ENCODE data around the gene ZNF236. TPM values are rescaled to one million over a fixed set of nuclear protein-coding genes. Genes with fewer than 3 reads are reported as not detected.
A peak's percentile ranks its signal among the peaks of the same experiment; 100 is the strongest.
"Not testable (repeated sequence)": the region's sequence is repeated elsewhere in the genome, so short reads cannot be mapped to it uniquely, and the experiment has no call there.

ZNF236 gene
- 6.3 and 10.4 TPM in 2 replicates for total RNA-seq
- 4.3 TPM for polyA plus RNA-seq (2012)

DNA sequence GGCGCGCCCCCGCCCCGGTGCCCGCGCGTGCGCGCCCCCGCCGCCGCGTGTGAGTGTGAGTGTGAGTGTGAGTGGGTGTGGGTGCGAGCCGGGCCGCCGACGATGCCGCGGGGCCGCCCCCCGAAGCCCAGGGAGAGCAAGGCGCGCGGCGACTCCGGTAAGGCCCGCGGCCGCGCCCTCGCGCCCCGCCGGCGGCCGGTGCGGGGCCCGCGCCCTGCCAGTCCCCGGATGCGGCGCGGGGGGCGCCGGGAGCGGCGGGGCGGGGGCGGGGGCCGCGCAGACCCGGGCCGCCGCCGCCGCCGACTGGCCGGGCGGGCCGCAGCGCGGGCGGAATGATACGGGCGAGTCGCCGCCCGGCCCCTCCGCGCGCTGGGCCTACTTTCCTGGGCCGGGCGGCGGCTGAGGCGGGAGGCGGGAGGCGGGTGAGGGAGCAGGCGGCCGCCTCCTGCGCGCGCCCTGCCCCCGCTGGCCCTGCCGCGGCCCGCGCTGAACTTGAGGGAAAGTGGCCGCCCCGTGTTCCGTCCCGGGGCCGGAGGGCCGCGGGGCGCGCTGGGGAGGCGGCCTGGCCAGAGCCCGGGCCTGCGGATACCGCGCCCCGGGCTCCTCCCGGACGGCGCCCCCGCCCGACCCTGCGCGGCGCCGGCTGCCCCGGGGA is at the start of gene ZNF236:
Gene ZNF236, plus strand, starts transcription at position 52 of the 655 bp plus-strand sequence. Its CDS starts 51 bp downstream, at position 103.
- DNase-seq (ENCODE audit: low read depth), result peak; percentile 72

DNA sequence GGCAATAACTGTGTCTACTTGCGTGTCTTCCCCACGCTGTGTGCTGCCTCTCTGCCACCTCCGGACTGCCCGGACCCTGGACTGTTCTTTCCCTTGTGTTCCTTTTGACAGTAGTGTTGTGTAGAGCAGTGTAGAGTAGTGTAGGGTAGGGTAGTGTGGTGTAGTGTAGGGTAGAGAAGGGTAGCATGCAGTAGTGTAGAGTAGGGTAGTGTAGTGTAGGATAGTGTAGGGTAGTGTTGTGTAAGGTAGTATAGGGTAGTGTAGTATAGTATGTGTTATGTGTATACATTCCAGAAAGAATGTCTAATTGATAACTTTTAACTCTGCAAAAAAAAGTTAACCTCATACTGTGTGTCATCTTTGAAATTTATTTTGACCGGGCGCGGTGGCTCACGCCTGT is 49.7 kb upstream of the ZNF236 start:
- no peak for DNase-seq (ENCODE audit: low read depth)

- not testable (repeated sequence) for DNase-seq (ENCODE audit: low read depth)
These were observed 45.3 kb upstream of the ZNF236 start for GRCh38 chr18:76777036-76777435.

GRCh38 chr18:76783786-76784484 is 38.4 kb upstream of the ZNF236 start:
- DNase-seq (ENCODE audit: low read depth), result no peak

DNA sequence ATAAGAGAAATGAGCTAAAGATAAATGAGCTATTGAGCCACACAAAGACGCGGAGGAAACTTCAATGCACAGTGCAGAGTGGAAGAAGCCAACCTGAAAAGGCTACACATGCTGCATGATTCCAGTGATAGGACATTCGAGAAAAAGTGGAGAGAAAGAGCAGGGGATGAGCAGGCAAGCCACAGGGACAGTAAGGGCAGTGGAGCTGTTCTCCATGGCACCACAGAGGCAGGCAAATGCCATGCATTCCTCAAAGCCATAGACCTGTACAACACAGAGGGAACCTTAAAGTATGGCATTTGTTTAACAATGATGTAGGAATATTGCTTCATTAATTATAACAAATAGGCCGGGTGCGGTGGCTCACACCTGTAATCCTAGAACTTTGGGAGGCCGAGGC is 36.5 kb upstream of the ZNF236 start:
- DNase-seq (ENCODE audit: low read depth), result no peak

DNA sequence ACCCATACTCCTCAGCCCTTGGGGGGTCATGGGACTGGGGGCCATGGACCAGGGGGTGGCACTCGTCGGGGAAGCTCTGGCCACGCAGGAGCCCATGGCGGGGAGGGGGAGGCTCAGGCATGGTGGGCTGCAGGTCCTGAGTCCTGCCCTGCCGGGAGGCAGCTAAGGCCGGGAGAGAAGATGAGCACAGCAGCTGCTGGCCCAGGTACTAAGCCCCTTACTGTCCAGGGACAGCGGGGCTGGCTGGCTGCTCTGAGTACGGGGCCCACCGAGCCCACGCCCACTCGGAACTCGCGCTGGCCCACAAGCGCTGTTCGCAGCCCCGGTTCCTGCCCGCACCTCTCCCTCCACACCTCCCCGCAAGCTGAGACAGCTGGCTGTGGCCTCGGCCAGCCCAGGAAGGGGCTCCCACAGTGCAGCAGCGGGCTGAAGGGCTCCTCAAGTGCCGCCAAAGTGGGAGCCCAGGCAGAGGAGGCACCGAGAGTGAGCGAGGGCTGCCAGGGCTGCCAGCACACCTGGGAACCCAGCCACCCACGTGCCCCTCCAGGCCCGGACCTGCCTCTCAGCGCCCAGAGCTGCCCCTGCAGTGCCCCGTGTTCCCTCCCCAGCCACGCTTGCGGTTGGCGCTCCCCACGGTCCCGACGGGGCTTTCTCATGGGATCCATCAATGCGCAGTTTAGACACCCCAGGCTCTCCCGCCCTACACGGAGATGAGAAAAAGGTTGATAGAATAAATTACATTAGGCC is 33.6 kb upstream of the ZNF236 start:
- no peak for DNase-seq (ENCODE audit: low read depth)

DNA sequence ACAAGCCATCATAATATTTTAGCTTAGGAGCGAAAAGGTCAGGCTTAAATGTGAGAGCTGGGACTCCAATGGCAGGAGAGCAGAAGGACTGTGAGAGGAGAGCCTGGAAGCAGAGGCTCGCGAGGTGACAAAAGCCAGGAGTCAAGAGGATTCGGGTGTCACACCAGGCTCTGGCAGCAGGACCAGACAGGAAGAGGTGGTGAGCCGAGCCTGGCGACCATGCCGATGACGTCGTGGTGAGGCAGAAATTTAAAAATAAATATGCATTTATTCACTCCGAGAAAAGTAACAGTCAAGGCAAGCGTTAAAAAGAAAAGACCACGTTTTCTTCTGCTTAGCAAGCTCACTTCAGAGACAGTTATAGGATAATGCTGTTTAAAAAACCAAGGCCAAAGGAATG is 31.3 kb upstream of the ZNF236 start:
- no peak for DNase-seq (ENCODE audit: low read depth)

- no peak for DNase-seq (ENCODE audit: low read depth)
These were observed 30.7 kb upstream of the ZNF236 start for GRCh38 chr18:76791642-76792041.

GRCh38 chr18:76794326-76794725 is 28.0 kb upstream of the ZNF236 start:
- DNase-seq (ENCODE audit: low read depth), result no peak

GRCh38 chr18:76801567-76802505 is 20.5 kb upstream of the ZNF236 start:
- peak; percentile 37 for DNase-seq (ENCODE audit: low read depth)

DNA sequence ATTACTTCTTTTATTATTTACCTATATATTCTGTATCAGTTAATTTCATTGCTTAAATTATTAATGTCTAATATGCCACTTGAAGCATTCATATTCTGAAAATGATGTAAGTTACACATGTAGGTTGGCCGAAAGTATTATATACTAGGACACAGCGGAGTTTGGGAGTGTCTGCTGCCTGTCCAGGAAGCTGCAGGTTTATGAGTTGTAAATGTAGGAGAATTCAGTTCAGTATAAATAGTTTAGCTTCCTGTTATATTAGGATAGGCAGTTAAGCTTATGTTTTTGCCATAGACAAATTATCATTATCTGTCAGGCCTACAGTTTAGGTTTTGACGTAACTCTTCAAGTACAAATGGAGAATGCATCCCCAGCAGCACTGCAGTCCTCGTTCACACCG is 18.9 kb upstream of the ZNF236 start:
- DNase-seq (ENCODE audit: low read depth), result no peak

GRCh38 chr18:76803814-76804213 is 18.5 kb upstream of the ZNF236 start:
- DNase-seq (ENCODE audit: low read depth), result peak; percentile 68

GRCh38 chr18:76805221-76805620 is 17.1 kb upstream of the ZNF236 start:
- DNase-seq (ENCODE audit: low read depth), result peak; percentile 6

DNA sequence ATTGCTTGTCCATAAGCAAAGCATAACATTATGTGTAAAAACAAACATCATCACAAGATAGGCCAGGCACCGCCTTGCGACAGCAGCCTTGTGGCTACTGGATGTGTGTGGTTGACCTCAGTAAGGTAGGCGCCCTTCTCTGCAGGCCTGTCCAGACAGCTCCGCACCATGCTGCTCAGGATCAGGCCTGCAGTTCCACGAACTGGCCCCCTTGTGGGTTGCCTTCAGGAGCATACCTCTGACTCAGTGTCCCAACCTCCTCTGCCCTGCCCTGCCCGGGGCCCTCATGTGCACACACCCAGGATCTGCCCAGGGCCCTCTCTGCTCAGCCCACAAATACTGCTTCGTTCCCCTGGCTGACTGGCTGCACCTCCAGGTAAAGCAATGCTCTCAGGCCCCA is 16.1 kb upstream of the ZNF236 start:
- DNase-seq (ENCODE audit: low read depth), result no peak

GRCh38 chr18:76808561-76808960 is 13.8 kb upstream of the ZNF236 start:
- no peak for DNase-seq (ENCODE audit: low read depth)

GRCh38 chr18:76811530-76811929 is 10.8 kb upstream of the ZNF236 start:
- not testable (repeated sequence) for DNase-seq (ENCODE audit: low read depth)

DNA sequence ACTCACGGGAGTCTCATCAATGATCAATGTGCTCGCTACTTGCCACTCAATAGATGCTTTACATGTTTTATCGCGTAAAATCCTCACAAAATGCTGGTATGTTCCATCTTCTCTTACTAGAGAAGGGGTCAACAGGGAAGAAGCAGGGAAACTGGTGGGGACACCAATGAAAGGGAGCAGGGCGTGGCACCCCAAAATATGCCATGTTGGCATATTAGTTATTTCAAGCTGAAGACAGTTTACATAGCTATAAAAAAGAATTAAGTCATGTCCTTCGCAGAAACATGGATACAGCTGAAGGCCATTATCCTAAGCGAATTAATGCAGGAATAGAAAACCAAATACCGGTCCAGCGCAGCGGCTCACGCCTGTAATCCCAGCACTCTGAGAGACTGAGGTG is 8.1 kb upstream of the ZNF236 start:
- no peak for DNase-seq (ENCODE audit: low read depth)

- DNase-seq (ENCODE audit: low read depth), result no peak
These were observed 6.2 kb upstream of the ZNF236 start for GRCh38 chr18:76816127-76816526.

- no peak for DNase-seq (ENCODE audit: low read depth)
These were observed 4.3 kb upstream of the ZNF236 start for GRCh38 chr18:76817888-76818611.

- DNase-seq (ENCODE audit: low read depth), result no peak
These were observed 2.8 kb upstream of the ZNF236 start for GRCh38 chr18:76819411-76820136.

All from myocyte (in vitro differentiated cells).